ENCODE measurements around the gene TMEM178B.

The TMEM178B gene

DNA sequence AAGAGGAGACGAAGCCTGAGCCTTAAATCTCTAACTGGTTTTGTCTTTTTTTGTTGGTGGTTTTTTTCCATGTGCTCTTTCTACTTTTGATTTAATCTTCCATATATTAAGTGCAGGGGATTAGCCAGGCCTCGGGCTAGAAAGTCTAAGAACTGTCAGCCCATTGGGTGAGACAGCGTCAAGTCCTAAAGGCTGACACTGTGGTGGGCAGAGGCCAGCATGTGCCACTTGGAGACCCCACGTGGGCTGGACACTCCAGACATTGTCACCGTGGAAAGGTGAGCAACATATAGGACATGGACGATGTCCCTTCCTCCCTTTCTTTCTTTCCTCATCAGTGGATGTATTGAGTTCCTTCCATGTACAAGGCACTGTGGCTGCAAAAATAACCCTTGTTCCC is 129.3 kb downstream of the TMEM178B start:
- H3K4me3 ChIP-seq (ENCODE audit: low read length): no peak overlapping the region
- DNase-seq (ENCODE audit: low read depth, low spot score): no peak

DNA sequence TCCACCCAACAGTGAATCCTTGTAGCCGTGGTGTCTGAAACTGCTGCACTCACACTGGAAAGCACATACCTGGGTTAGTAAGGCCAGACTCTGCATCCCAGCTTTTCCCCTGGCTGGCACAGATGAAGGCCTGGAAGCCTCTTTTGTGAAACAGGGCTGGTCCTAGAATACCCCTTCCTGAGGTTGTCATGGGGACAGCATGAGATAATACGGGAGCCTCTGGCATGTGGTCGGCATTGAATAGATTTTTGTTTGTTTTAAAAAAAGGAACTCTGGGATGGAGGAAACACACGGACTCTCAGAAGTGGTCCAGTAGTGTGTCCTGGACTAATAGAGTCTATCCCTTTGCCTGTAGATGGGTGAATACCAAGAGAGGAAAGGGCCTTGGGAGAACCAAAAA is 129.7 kb downstream of the TMEM178B start:
- no peak overlapping the region for H3K4me3 ChIP-seq (ENCODE audit: low read length)
- DNase-seq (ENCODE audit: low read depth, low spot score): no peak

DNA sequence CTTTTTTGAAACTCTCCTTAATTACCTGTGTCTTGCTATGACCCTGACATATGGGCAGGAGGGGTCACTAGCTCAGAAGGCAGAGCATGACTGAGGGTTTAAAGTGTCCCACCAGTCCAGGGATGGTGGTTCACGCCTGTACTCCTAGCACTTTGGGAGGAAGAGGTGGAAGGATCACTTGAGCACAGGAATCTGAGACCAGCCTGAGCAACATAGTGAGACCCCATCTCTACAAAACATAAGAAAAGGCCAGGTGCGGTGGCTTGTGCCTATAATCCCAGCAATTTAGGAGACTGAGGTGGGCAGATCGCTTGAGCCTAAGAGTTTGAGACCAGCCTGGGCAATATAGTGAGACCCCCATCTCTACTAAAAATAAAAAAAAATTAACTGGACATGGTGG is 133.8 kb downstream of the TMEM178B start:
- DNase-seq (ENCODE audit: low read depth, low spot score): no peak
- H3K4me3 ChIP-seq (ENCODE audit: low read length): no peak overlapping the region

DNA sequence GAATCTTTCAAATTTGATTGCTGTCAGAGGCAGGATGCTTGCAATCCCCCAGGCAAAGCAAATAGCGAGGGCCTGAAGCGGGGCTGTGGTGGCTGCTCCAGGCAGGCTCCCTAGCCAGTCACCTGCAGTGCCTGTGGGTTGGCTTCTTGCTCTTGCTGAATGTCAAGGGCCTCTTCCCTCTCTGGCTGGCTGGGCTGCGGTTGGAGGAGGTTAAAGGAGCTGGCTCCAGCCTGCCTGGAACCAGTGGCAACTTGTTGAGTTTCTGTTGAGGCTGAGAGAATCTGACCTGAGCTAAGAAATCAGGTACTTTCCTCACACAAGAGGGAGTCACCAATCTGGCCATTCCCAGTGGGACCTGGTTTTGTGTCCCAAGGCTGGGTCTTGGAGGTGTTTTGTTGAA is 134.7 kb downstream of the TMEM178B start:
- H3K4me3 ChIP-seq (ENCODE audit: low read length): no peak overlapping the region
- DNase-seq (ENCODE audit: low read depth, low spot score): no peak

DNA sequence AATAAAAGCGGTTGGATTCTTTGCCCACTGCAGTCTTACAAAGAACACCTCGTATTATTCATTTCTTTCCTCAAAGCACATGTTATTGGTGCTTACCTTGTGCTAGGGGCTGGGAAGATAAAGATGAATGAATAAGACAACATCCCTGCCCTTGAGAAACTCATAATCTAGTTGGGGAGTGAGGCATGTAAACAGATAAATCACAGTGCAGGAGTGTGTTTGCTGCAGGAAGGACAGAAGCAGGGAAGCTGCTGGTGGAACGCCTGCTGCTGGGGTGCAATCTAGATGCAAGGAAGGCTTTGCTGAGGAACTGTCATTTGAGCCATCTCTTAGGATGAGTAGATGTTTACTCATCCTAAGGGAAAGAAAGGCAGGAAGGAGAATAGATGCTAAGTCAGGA is 135.6 kb downstream of the TMEM178B start:
- DNase-seq (ENCODE audit: low read depth, low spot score): no peak
- no peak overlapping the region for H3K4me3 ChIP-seq (ENCODE audit: low read length)

DNA sequence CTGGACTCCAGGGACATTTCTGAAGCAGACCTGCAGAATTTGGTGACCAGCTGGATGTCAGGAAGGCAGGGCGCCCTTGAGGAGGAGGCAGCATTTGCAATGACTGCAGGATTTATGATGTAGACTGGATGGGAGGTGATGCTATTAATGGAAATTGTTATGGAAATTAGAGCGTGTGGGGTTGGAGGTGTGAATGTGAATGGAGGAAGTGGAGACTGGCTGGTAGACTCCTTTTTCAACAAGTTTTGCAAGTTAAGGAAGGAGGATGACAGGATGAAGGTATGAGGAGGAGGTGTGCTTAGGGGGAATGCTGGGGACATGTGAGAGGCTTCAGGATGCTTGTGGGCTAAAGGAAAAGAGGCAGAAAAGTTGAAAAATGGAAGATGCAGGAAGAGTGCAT is 137.0 kb downstream of the TMEM178B start:
- DNase-seq (ENCODE audit: low read depth, low spot score): no peak
- no peak overlapping the region for H3K4me3 ChIP-seq (ENCODE audit: low read length)

DNA sequence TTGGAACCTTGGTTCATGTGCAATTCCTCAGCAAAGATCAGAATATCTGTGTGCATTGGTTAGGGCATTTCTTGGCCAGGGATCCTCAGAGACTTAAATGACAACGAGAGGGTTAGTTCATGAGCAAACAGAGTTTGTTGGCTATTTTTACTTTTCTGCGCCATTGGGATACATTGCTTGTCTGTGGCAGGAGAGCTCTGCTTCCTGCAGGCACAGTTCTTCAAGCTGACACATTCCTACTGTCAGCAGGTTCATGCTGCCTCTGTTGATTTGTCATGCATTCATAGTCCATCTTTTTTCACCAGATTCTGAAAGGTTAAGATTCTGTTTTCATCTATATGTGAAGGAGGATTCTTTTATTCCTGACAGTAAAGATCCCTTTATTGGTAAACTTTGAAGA is 139.4 kb downstream of the TMEM178B start:
- no peak for DNase-seq (ENCODE audit: low read depth, low spot score)

DNA sequence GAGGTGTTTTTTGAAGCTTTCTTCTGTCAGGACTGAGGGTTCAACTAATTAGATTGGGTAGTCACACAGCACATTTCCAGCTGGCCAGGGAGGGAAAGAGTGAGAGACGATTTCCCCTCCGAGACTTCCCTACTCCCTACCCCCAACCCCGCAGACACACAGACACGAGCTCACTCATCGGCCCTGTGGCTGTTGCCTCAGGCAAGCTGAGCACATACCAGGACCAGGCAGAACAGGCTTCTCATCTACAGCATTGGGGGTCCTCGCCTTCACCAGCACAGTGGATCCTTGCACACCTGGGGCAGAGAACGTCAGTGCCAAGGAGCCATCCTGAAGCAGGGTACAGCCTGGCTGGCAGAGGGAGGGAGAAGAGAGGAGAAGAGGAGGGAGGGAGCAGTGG is 144.1 kb downstream of the TMEM178B start:
- no peak for DNase-seq (ENCODE audit: low read depth, low spot score)
- H3K4me3 ChIP-seq (ENCODE audit: low read length): no peak overlapping the region

More for the DNA sequence above, 139.4 kb downstream of the TMEM178B start:
- H3K4me3 ChIP-seq (ENCODE audit: low read length): no peak overlapping the region

DNA sequence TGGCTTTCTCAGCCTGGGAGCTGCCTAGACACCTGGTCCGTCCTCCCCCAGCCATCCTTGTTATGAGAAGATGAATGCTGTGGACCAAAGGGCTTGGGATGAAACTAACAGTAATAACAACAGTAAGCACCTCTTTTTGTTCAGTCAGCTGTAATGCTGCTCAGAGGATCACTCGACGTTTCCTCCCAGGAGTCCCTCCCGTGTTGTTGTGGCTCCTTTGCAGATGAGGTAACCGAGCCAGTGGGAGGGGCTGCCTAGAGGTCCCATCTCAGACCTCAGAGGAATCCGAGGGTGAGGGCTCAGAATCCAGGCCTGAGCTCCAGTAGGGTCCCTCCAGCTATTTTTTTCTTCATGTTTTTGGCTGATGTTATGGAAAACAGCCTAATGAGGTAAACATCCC is 145.1 kb downstream of the TMEM178B start:
- DNase-seq (ENCODE audit: low read depth, low spot score): no peak
- no peak overlapping the region for H3K4me3 ChIP-seq (ENCODE audit: low read length)

DNA sequence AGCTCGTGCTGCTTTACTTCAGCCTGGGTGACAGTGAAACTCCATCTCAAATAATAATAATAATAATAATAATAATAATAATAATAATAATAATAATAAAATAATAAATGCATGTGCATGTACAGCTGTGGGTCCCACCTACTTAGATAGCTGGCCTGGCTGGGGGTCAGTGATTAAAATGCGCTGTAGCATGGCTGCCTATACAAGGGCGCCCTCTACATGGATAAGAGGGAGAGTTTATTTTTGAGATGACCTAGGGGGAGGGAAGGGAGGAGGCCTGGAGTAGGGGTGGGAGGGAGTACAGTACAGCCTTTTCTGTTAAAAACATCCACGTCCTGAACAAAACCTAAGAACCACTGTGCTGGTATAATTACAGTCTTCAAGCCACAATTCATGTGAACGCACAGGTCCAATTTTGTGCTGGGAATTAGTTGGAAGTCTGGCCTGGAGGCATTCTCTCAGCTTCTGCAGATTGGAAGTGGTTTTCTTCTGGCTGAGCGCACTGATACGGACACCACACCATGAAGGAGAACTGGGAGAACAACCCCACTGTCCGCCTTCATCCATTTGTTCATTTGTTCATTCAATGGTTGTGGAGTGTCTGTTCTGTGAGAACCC is 146.5 kb downstream of the TMEM178B start:
- no peak for DNase-seq (ENCODE audit: low read depth, low spot score)
- H3K4me3 ChIP-seq (ENCODE audit: low read length): no peak overlapping the region

DNA sequence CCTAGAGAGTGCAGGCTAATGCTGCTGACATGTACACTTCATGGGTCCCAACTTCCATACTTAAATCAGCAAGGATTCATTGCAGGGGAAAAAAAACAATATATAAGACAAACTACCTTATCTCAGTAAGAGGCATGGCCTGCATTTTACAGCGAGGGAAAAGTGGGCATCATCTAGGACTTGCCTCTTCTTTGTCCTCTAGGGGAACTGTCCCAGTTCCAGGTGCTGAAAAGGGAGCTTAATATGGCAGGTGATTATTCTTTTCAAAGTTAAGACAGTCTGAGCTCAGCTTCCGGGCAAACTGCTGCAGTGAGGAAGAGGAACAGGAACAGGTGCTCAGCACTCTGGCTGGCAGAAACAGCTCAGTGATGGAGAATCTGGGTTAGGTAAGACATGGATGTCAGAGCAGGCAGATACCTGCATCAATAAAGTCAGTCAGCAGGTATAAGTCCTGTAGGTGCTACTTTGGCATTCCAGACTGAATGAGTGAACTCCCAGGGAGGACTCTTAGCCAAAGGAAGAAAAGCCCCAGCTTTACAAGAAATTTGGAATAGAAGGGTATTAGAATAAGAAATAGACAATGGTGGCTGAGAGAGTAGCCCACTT is 147.2 kb downstream of the TMEM178B start:
- H3K4me3 ChIP-seq (ENCODE audit: low read length): no peak overlapping the region
- DNase-seq (ENCODE audit: low read depth, low spot score): peak; percentile 25

DNA sequence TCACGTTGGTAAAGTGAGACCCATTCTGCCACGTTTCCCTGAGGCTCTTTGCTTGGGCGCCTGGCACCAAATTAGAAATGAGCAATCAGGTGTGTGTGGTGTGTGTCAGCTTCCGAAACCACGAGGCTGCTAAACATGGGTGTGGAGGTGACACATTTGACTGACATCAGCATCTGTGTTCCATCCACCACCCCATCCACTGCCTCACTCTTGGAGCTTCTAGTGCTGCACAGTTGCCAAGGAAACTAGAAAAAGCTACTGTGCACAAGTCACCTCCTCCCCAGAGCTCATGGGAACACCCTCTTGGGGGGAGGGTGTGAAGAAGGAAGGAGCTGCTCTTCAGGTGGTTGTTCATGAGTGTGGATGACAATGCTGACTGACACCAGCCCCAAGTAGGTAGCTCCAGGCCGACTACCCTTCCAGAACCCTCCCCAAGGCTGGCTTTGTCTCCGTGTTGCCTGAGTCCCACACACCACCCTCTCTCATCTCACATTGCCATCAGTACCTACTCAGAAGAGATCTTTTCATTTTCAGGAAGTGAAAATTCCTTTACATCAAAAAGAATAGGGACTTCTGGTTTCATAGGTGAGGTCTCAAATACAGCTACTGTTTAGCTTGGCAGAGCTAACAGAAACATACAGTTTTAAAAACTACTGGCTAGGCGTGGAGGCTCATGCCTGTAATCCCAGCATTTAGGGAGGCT is 152.2 kb downstream of the TMEM178B start:
- no peak for DNase-seq (ENCODE audit: low read depth, low spot score)
- H3K4me3 ChIP-seq (ENCODE audit: low read length): no peak overlapping the region

DNA sequence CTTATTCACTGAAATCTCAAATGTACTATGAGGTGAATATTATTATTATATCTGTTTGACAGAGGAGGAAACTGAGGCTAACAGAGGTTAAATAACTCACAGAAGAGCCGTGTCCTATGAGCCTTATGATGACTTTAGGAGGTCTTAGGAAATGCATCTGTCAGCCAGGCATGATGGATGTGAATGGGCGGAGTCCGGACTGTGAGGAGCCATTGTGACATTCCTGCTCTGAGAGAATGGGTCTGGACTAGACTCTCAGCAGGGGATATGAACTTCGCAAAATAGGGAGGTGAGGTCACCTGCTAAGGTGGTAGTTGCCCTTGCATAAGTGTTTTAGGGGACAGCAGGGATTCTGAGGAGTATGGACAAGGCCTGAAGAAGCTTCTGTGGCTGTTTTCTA is 153.6 kb downstream of the TMEM178B start:
- H3K4me3 ChIP-seq (ENCODE audit: low read length): no peak overlapping the region
- DNase-seq (ENCODE audit: low read depth, low spot score): no peak

DNA sequence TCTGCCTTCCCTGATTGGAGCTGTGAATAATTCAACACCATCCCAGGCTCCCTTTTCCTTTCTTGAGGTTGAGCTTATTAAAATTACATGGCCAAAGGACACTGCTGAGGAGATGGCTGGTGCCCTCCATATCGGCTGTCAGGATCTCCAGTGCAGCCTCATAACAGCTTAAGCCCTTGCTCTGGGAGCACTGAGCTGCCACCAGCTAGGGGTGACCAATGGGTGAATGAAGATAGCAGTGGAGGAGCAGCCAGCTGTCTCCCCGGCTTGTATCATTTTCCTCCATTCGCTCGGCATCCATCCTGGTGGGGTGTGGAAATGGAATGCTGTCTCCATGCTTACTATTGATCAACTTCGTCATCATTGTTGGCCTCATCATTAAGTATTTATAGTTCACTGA is 154.6 kb downstream of the TMEM178B start:
- DNase-seq (ENCODE audit: low read depth, low spot score): no peak
- H3K4me3 ChIP-seq (ENCODE audit: low read length): no peak overlapping the region

DNA sequence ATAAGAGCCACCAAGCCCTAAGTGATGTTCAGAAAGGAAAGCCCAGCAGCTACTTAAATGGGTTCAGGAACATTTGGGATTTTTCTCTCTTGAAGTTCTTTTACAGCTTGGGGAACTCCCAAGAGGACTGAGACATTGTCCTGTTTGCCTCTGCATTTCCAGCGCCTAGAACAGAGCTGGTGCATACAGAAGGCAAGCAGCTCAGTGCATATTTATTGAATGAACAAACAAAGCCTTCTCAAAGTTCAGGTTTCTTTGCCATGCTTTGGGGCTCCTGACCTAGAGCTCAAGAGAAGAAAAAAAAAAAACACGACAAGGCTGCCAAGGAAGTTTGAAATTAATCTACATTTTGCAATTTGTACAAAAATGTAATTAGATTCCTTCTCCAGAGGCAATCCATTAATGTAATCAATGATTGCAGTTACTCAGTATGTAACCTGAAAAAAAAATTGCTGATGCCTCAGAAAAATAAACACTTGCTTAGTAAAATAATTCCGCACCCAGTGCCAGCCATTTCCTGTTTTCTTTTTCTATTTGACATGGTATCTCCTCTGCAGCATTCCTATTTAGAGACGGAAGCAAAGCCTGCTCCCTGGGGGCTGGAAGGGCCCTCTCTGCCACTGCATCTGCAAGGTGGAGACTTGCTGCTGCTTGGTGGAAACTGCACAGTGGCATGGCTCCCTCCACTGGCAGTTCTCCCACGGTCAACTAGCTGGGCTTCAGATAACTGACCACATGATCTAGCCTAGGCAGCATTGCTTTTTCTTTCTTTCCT is 157.3 kb downstream of the TMEM178B start:
- DNase-seq (ENCODE audit: low read depth, low spot score): no peak
- H3K4me3 ChIP-seq (ENCODE audit: low read length): no peak overlapping the region

DNA sequence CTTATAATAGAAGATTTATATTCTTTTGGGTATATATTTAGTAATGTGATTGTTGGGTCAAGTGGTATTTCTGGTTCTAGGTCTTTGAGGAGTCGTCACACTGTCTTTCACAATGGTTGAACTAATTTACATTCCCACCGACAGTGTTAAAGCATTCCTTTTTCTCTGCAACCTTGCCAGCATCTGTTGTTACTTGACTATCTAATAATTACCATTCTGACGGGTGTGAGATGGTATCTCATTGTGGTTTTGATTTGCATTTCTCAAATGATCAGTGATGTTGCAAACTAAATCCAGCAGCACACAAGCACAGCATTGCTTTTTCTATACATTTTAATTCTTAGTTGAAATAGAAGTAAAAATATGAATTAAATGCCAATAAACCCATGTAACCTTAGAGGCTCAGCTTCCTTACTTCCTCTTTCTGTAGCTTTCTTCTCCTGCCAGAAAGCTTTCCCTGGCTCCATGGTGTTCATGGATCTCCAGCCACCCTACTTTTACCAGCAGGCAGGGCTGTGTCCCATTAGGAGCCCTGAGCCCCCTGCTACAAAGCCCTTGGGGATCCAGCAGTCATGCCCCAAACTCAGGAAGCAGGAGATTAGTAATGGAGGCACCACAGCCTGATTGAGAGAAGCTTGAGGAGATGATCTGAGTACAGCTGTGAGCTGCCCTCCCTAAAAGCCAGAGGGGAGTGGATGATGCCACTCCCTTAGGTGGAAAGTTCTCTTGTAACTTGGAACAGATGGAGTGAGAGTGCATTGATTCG is 158.6 kb downstream of the TMEM178B start:
- no peak overlapping the region for H3K4me3 ChIP-seq (ENCODE audit: low read length)
- DNase-seq (ENCODE audit: low read depth, low spot score): no peak

DNA sequence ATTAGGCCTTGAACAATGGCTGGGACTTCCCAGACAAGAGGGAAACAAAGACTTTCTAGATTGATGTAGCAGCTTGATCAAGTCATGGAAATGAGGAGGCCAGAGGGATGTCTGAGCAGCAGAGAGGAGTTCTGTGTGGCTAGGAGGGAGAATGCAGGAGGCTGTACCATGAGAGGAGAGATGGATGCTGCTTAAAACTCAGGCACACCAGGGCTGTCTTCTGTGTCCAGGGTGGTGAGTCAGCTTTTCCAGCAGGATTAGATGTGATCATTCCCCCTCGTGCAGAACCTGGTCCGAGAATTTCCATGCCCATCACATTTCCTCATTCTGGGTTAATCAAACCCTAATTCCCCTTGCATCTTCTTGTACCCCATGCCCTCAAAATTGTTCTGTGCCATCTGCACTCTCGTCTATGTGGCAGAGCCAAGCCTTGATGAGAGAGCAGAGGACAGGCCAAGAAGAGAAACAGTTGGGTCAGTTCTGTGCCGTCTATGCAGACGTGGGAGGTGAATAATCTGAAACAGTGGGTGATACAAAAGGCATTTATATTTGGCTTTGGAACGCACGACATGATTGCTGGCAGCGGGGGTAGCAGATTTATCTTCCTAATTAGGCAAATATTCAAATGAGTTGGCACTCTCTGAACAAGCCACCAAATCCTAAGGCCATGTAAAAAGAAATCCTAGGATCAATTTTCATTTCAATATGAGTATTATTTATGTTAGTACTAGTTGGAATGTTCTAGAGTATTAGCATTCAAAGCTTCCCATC is 160.7 kb downstream of the TMEM178B start:
- no peak for DNase-seq (ENCODE audit: low read depth, low spot score)
- no peak overlapping the region for H3K4me3 ChIP-seq (ENCODE audit: low read length)

DNA sequence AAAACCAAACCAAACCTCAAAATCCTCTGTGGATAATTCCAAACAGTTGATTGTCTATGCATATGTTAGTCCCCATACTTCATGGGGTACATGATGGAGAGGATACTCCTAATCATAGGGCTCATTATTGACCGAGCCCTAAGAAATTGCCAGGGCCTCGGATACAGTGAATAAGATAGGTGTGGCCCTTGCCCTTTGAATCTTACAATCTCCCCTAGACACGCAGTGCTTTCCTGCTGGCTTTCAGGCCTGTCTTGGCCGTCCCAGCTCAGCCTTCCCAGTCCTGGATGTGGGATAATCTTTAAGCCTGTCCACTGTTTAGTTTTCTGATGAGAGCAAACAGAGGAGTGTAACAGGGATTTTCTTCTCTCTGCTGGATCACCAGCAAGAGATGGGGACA is 161.8 kb downstream of the TMEM178B start:
- no peak overlapping the region for H3K4me3 ChIP-seq (ENCODE audit: low read length)
- DNase-seq (ENCODE audit: low read depth, low spot score): no peak

Data from Jurkat, Clone E6-1 (cell line).